Subcutaneous adipose tissue (tissue), 4 donors: ENCODE measurements around the gene MEIS2. TPM values are rescaled to one million over a fixed set of nuclear protein-coding genes. Genes with fewer than 3 reads are reported as not detected.

Experiments
- CTCF ChIP-seq: fragments of 450-650 bp; IDR thresholded peaks from one replicate; pipeline ENCODE4 v1.5.1; 2016; ENCODE audit warnings: low read depth, mild to moderate bottlenecking, control low read depth, antibody characterized with exemption, moderate library complexity
- total RNA-seq, 4 donors: library from RNA; depleted of rRNA; stranded (reverse); fragments of >200 nt; gene quantifications; one replicate each; pipeline ENCODE4 v1.1.0, GENCODE V29; 2016

Gene MEIS2
- total RNA-seq, 4 donors from 2014 or later = 10.3 to 21.7 (median 14.9) TPM

DNA sequence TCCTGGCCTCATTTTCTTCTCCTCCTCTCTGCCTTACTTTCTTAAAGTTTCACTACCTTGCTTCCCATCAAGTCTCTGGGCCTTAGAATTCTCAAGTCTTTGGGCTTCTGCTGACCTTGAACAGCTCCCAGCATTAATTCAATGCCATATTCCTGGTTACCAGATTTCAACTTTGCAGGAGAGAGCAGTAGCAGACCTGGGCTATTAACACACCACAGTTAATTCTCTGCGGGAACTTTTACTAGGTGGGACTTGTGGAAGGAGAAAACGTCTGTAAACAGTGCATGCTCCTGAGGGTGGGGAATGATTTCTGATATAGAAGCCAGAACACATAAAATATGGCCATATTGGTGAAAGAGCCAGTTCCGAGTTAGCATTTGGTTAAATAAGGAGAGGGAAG, 214.6 kb downstream of the MEIS2 start:
- TF ChIP-seq CTCF = no peak

DNA sequence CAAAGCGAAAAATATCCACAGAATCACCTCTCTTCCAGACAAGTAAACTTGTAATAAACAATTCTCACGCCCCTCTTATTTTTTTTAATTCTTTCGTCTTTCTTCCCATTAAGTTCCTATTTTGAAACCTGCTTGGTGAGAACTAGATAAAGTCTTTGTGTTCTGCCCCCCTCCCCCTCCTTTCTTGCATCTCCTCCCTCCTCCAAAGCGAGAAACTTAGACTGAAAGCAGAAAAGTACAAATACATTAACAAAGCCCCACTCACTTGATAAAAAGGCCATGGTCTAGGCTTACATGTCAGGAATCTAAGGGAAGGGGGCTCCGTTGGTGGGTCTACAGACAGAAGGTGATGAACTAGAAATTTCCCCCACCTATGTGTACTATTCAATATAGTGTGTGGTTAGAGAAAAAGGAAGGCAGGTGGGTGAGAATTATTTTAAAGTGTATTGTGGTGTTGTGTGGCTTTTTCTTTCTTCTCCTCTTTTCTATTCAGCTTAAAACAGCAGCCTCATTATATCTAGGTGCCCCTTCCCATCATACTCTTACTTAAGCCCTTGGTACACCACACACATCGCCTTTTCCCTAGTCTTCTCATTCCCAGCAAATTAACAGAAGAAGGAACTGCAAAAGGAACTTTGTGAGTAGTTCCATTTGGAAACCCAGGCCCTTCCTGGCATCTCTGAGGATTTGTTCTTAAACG, 215.3 kb downstream of the MEIS2 start:
- TF ChIP-seq CTCF = no peak

DNA sequence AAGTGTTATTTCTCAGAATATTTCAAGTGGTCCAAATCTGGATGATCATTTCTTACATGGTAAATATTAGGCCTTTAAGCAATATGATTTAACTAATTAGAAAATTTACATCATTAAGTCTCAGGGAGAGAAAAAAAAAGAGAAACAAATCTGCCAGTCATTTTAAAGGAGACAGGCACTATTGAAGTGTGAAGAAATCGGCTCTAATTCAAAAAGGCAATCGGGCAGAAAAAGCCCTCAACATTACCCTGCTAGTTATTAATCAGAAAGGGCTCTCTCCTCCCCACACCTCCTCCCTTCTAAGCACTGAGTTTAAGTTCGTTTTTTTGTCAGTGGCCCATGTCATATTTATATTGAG, 215.9 kb downstream of the MEIS2 start:
- TF ChIP-seq CTCF = no peak

- TF ChIP-seq CTCF = no peak
Observed at GRCh38 chr15:36883713-36884517, 216.4 kb downstream of the MEIS2 start.

DNA sequence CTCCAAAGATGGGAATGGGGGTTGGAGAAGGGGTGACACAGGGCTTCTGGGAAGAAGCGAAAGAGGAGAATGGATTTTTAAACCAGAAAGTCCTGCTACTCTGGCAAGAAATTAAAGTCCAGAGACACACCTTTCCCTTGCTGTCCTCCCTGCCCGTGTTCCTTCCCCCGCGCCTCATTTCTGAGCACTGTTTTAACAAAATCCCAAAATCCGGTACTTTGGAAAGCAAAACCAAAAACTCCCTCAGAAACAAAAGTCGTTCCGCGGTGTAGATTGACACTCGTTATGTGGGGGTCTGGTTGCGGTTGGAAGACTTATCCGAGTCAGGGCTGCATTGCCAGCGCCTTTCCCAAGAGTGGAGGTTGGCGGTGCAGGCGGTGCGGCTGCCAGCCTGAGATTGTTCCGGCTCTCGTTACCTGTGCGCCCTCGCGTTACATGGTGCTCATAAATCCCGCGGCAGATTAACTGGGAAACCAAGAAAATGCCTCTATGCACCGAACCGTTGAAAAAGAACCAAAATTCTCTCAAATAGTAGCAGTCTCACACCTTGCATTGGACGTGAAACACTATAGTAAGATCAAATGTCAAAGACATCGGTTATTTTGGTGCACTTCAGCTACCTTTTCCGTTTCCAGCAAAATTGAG, 217.7 kb downstream of the MEIS2 start:
- no peak for TF ChIP-seq CTCF

- no peak for TF ChIP-seq CTCF
Observed at GRCh38 chr15:36882056-36882455, 218.3 kb downstream of the MEIS2 start.

- TF ChIP-seq CTCF = no peak
Observed at GRCh38 chr15:36881516-36881915, 218.8 kb downstream of the MEIS2 start.
